Retinal pigment epithelial cell (primary cell): ENCODE data around the gene ZBTB21.
"Not testable (repeated sequence)": the region's sequence is repeated elsewhere in the genome, so short reads cannot be mapped to it uniquely, and the experiment has no call there.

Experiments used
- DNase-seq: peaks from one replicate; pipeline ENCODE4 v3.0.0-alpha.2; 2010; ENCODE audit warnings: low read depth
- H3K4me3 ChIP-seq: 2 replicates; pipeline ENCODE4 v1.5.1; 2011; ENCODE audit warnings: mild to moderate bottlenecking, low read length, control low read depth, moderate library complexity
- TF ChIP-seq, protein P1 (sequence below): conservative IDR thresholded peaks from 2 replicates; pipeline ENCODE4 v1.5.1; 2011; ENCODE audit warnings: low read depth, low read length, control low read depth, inconsistent platforms

ZBTB21 gene

DNA sequence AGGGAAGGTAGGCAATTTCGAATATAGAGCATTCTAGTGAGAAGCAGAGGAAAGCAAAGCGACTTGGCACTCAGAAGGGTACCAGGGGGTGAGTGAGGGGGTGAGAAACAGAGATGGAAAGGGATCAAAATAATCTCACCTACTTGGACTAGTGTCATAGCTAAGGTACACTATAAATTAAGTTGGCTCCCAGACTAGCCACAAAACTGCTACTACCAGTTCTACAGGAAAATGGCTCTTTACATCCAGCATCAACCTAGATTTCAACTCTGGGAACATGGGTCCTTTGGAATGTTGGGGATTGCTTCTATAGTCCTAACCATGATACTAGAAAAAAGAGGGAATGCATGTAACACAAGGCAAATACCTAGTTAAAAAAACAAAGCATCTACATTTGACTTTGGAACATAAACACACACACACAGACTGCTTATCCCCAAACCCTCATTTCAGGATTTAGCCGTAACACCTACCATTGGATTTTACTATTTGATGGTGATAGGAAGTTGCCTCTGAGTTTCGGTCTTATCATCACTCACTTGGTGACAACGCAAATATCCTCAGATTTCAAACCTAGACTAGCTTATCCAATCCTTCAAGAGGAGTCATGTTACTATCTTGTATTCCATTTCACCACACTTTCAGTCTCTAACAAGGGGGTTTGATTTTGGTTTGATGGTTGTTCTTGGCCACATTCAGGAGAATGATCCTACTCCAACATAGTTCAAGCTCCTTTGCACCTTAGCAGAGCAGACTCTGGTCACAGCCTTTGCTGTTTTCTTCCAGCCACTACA lies 5.6 kb downstream of the ZBTB21 start:
- DNase-seq = no peak
- no peak overlapping the region for H3K4me3 ChIP-seq
- TF ChIP-seq, protein P1, sequence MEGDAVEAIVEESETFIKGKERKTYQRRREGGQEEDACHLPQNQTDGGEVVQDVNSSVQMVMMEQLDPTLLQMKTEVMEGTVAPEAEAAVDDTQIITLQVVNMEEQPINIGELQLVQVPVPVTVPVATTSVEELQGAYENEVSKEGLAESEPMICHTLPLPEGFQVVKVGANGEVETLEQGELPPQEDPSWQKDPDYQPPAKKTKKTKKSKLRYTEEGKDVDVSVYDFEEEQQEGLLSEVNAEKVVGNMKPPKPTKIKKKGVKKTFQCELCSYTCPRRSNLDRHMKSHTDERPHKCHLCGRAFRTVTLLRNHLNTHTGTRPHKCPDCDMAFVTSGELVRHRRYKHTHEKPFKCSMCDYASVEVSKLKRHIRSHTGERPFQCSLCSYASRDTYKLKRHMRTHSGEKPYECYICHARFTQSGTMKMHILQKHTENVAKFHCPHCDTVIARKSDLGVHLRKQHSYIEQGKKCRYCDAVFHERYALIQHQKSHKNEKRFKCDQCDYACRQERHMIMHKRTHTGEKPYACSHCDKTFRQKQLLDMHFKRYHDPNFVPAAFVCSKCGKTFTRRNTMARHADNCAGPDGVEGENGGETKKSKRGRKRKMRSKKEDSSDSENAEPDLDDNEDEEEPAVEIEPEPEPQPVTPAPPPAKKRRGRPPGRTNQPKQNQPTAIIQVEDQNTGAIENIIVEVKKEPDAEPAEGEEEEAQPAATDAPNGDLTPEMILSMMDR = no peak

DNA sequence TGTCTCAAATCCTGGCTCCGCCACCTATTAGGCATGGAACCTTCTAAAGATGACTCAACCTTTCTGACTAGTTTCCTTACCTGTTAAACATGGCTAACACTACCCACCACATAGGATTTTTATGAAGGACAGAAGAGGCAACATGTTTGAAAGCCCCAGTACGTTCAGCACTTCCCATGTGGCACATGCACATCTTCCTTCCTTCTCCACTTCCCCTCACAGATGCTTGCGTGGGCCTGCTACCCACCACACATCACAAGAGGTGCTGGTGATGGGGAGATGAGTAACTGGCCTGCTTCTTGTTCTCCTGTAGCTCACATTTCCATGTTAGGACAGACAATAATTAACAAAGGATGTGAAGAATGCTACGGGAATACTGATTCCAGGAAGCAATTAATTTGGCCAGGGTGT lies 7.1 kb downstream of the ZBTB21 start:
- DNase-seq = no peak
- TF ChIP-seq, protein P1 = no peak
- no peak overlapping the region for H3K4me3 ChIP-seq

GRCh38 chr21:42002421-42002958 lies 7.7 kb downstream of the ZBTB21 start:
- TF ChIP-seq, protein P1 = no peak
- H3K4me3 ChIP-seq = no peak overlapping the region
- no peak for DNase-seq

DNA sequence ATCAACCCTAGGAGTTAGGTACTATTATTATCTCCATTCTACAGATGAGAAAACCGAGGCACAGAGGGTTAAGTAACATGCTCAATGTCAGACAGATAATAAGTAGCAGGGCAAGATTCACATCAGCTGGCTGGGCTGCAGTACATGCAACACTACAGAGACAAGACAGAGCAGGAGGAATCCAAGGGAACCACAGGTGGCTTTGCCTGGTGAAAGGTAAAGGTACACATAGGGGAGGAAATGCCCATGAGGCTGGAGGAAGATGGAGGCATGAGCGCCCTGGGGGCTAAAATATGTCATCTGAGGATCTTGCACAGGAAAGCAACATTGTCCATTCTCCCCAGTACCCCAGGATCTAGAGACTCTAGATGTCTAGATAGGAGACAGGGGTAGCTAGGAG lies 8.4 kb downstream of the ZBTB21 start:
- DNase-seq = no peak
- no peak overlapping the region for H3K4me3 ChIP-seq
- TF ChIP-seq, protein P1 = no peak

- TF ChIP-seq, protein P1 = no peak
- H3K4me3 ChIP-seq = no peak overlapping the region
- DNase-seq = no peak
Observed at GRCh38 chr21:42000908-42001307, 9.3 kb downstream of the ZBTB21 start.

DNA sequence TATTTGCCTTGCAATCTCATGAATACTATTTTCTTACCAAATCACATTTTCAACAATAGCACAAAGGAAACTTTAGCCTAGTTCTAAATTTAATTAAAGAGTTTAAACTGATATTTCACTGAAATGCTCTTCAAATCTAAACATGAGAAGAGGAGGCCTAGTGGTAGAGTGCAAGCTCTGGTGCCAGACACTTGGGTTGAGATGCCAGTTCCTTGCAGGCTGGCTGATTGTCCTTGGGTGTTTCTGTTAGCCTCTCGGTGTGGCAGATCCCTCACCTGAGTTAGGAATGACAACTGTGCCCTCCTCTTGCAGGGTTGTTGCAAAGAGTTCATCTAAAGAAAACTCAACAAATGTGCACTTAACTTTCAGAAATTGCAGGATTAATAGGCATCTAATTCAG lies 12.5 kb downstream of the ZBTB21 start:
- no peak for DNase-seq
- no peak overlapping the region for H3K4me3 ChIP-seq
- TF ChIP-seq, protein P1 = no peak

- H3K4me3 ChIP-seq = no peak overlapping the region
- DNase-seq = no peak
- TF ChIP-seq, protein P1 = no peak
Observed at GRCh38 chr21:41995577-41995976, 14.6 kb downstream of the ZBTB21 start.

GRCh38 chr21:41994613-41995012 lies 15.5 kb downstream of the ZBTB21 start:
- not testable (repeated sequence) for DNase-seq, H3K4me3 ChIP-seq
